CD14-positive monocyte (primary cell): ENCODE results near the gene VARS1. TPM values are rescaled to one million over a fixed set of nuclear protein-coding genes. Genes with fewer than 3 reads are reported as not detected.

Source experiments
- DNase-seq, 3 donors: peaks; one replicate each; pipeline ENCODE4 v3.0.0-alpha.2; 2011 to 2022
- H2AFZ ChIP-seq: 2 replicates; pipeline ENCODE4 v1.6.0; 2012; ENCODE audit warnings: mild to moderate bottlenecking, low read depth, low read length, inconsistent platforms; ENCODE audit not compliant: insufficient read depth, poor library complexity, severe bottlenecking
- H3K27ac ChIP-seq, 2 donors: 1 replicate in 1 of 2; 2 replicates in 1 of 2; pipeline ENCODE4 v1.5.1; 2012 to 2013; ENCODE audit warnings: low read length in 2 of 2, control low read depth in 1 of 2, inconsistent platforms in 1 of 2, low read depth in 1 of 2, mild to moderate bottlenecking in 1 of 2
- H3K27me3 ChIP-seq, 2 donors: one replicate each; pipeline versions ENCODE4 v1.6.0 to v1.6.1; 2011 to 2013; ENCODE audit warnings: low read length in 2 of 2; ENCODE audit not compliant: control insufficient read depth in 2 of 2, insufficient read depth in 2 of 2
- H3K36me3 ChIP-seq, 2 donors: replicated peaks in 1 of 2; 1 replicate in 1 of 2; 2 replicates in 1 of 2; pipeline versions ENCODE4 v1.5.1 to v1.6.1; 2012 to 2013; ENCODE audit warnings: low read length in 2 of 2, control low read depth in 1 of 2, inconsistent platforms in 1 of 2, mild to moderate bottlenecking in 1 of 2; ENCODE audit not compliant: insufficient read depth in 2 of 2, control insufficient read depth in 1 of 2
- H3K4me1 ChIP-seq, 2 donors: 1 replicate in 1 of 2; 2 replicates in 1 of 2; pipeline versions ENCODE4 v1.5.1 to v1.6.1; 2012 to 2013; ENCODE audit warnings: low read length in 2 of 2, control low read depth in 1 of 2, inconsistent platforms in 1 of 2, mild to moderate bottlenecking in 1 of 2, moderate library complexity in 1 of 2; ENCODE audit not compliant: insufficient read depth in 2 of 2, control insufficient read depth in 1 of 2
- H3K4me2 ChIP-seq: replicated peaks from 2 replicates; pipeline ENCODE3; 2012; ENCODE audit warnings: low read length, moderate library complexity, mild to moderate bottlenecking; ENCODE audit not compliant: poor library complexity, severe bottlenecking; ENCODE audit errors: extremely low read depth
- H3K4me3 ChIP-seq, 3 experiments: fragments of 200-600 bp in 1 of 3; sonication (generic) in 1 of 3; replicated peaks in 1 of 3; 1 replicate in 2 of 3; 2 replicates in 1 of 3; pipeline ENCODE4 v1.5.1; 2011 to 2013; ENCODE audit warnings: low read length in 3 of 3, mild to moderate bottlenecking in 3 of 3, control low read depth in 2 of 3, low read depth in 2 of 3, inconsistent platforms in 1 of 3, moderate library complexity in 1 of 3
- H3K79me2 ChIP-seq: 2 replicates; pipeline ENCODE4 v1.6.0; 2012; ENCODE audit warnings: mild to moderate bottlenecking, control low read depth, inconsistent platforms, low read length, moderate library complexity; ENCODE audit not compliant: insufficient read depth
- H3K9ac ChIP-seq: 2 replicates; pipeline ENCODE4 v1.6.0; 2017; ENCODE audit warnings: low read length, mild to moderate bottlenecking; ENCODE audit not compliant: insufficient read depth, poor library complexity, severe bottlenecking
- H3K9me3 ChIP-seq, 2 donors: replicated peaks in 1 of 2; 1 replicate in 1 of 2; 2 replicates in 1 of 2; pipeline versions ENCODE4 v1.5.1 to v1.6.1; 2012 to 2013; ENCODE audit warnings: low read length in 2 of 2, control low read depth in 1 of 2; ENCODE audit not compliant: control insufficient read depth in 1 of 2, insufficient read depth in 1 of 2
- H4K20me1 ChIP-seq: 2 replicates; pipeline ENCODE4 v1.6.0; 2012; ENCODE audit warnings: mild to moderate bottlenecking, low read length, control low read depth, moderate library complexity; ENCODE audit not compliant: insufficient read depth
- H3K27ac Mint-ChIP-seq, 7 donors: one replicate each; pipeline ENCODE4 v1.8.0; 2020; ENCODE audit warnings: mild to moderate bottlenecking in 7 of 7, mixed read lengths in 7 of 7, moderate library complexity in 6 of 7, inconsistent platforms in 2 of 7
- H3K27me3 Mint-ChIP-seq, 3 donors: one replicate each; pipeline ENCODE4 v1.8.0; 2021 to 2022; ENCODE audit warnings: low read depth in 3 of 3, mild to moderate bottlenecking in 3 of 3, mixed read lengths in 3 of 3, moderate library complexity in 3 of 3, inconsistent platforms in 1 of 3
- H3K36me3 Mint-ChIP-seq, 2 donors: one replicate each; pipeline ENCODE4 v1.8.0; 2020; ENCODE audit warnings: mixed read lengths in 2 of 2, inconsistent platforms in 1 of 2, mild to moderate bottlenecking in 1 of 2
- H3K4me1 Mint-ChIP-seq: one replicate; pipeline ENCODE4 v1.8.0; 2020; ENCODE audit warnings: mild to moderate bottlenecking, mixed read lengths
- H3K4me3 Mint-ChIP-seq, 2 donors: one replicate each; pipeline ENCODE4 v1.8.0; 2020; ENCODE audit warnings: mild to moderate bottlenecking in 2 of 2, mixed read lengths in 2 of 2, moderate library complexity in 1 of 2
- H3K9me3 Mint-ChIP-seq, 7 donors: one replicate each; pipeline ENCODE4 v1.8.0; 2020 to 2022; ENCODE audit warnings: mixed read lengths in 7 of 7, mild to moderate bottlenecking in 6 of 7, moderate library complexity in 6 of 7, inconsistent platforms in 2 of 7
- WGBS: methylation state at CpG from one replicate; pipeline ENCODE4 v1.1.5; 2013; ENCODE audit warnings: missing lambda C conversion rate; ENCODE audit not compliant: insufficient coverage; 5-methylcytosine and 5-hydroxymethylcytosine counted together
- intact Hi-C, 2 donors: fragments of 100-400 bp; cut with micrococcal nuclease; formaldehyde crosslinking; loops; one replicate each; pipeline versions ENCODE4 v1.15.0 to v1.15.1; 2023
- polyA plus RNA-seq, 3 donors: library from polyadenylated mRNA; depleted of rRNA in 1 of 3; unstranded in 2 of 3; stranded (reverse) in 1 of 3; fragments of 300-500 nt in 2 of 3; fragments of >200 nt in 1 of 3; fragmentation: Illumina TruSeq in 2 of 3; gene quantifications; 1 replicate in 2 of 3; 2 replicates in 1 of 3; pipeline ENCODE4 v1.2.3, GENCODE V29; 2012 to 2021
- TF ChIP-seq, protein P1 (sequence below): fragments of 200-600 bp; IDR thresholded peaks from one replicate; pipeline ENCODE4 v1.8.0; 2022; ENCODE audit warnings: antibody characterized with exemption, mild to moderate bottlenecking

The VARS1 gene
- polyA plus RNA-seq, 3 donors: 22.2 to 28.9 (median 27.3) TPM

- H3K4me1 ChIP-seq: peaks cover 29 to 30% of the 10 kb centered on the region in 2 donors
- H3K9me3 ChIP-seq: no peaks in the 10 kb centered on the region
- intact Hi-C loops: loop anchor here in 1 of 2 donors (5.0 kb wide), 2 partner anchors 33 to 88 kb away; no protein-coding TSS in a partner anchor
- peaks cover 0 to 1% (median 0%) of the 10 kb centered on the region in 7 donors for H3K9me3 Mint-ChIP-seq
- H3K4me2 ChIP-seq: no peak overlapping the region
- H3K27ac ChIP-seq: no peak overlapping the region
- no peaks in the 10 kb centered on the region for H3K27me3 ChIP-seq
- TF ChIP-seq, protein P1, sequence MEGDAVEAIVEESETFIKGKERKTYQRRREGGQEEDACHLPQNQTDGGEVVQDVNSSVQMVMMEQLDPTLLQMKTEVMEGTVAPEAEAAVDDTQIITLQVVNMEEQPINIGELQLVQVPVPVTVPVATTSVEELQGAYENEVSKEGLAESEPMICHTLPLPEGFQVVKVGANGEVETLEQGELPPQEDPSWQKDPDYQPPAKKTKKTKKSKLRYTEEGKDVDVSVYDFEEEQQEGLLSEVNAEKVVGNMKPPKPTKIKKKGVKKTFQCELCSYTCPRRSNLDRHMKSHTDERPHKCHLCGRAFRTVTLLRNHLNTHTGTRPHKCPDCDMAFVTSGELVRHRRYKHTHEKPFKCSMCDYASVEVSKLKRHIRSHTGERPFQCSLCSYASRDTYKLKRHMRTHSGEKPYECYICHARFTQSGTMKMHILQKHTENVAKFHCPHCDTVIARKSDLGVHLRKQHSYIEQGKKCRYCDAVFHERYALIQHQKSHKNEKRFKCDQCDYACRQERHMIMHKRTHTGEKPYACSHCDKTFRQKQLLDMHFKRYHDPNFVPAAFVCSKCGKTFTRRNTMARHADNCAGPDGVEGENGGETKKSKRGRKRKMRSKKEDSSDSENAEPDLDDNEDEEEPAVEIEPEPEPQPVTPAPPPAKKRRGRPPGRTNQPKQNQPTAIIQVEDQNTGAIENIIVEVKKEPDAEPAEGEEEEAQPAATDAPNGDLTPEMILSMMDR: no peak
- peaks cover 29% of the 10 kb centered on the region for H3K4me1 Mint-ChIP-seq
- H3K27me3 Mint-ChIP-seq: peaks cover 0 to 11% (median 4%) of the 10 kb centered on the region in 3 donors
- peaks cover 7 to 24% of the 10 kb centered on the region in 2 donors for H3K36me3 ChIP-seq
- no peak overlapping the region for H2AFZ ChIP-seq
- no peak for DNase-seq
- H3K4me3 Mint-ChIP-seq: no peak overlapping the region
- H4K20me1 ChIP-seq: no peaks in the 10 kb centered on the region
- WGBS: 90% methylated on average over 2 of the region's 9 CpGs
- H3K27ac Mint-ChIP-seq: peak overlapping the region in 1 of 7 donors; percentile 64
- no peaks in the 10 kb centered on the region for H3K79me2 ChIP-seq
- H3K36me3 Mint-ChIP-seq: peaks cover 19 to 32% of the 10 kb centered on the region in 2 donors
- no peak overlapping the region for H3K9ac ChIP-seq
- no peak overlapping the region for H3K4me3 ChIP-seq
These were observed 30.0 kb downstream of the VARS1 start for GRCh38 chr6:31765559-31765909.

DNA sequence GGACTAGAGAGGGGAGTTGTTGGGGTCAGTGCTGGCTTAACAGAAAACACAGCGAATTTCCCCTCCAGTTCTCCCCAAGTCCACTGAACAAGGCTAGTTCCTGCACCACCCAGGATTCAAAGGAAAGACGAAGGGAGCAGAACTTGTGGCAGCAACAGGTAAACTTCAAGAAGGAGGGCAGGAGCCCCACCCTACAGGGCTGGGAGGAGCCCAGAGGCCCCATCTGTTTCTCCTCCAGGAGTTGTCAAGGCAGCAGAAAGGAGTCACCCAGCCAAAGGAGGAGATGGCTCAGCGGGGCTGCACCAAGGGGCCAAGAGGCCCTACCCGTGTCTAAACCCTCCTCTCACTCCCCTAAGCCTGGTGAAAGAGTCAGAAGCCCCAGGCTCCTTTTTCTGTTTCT is 31.4 kb downstream of the VARS1 start:
- Histone ChIP-seq H3K4me2 (no peak overlapping the region), H3K27ac (no peak overlapping the region), H3K27me3 (no peaks in the 10 kb centered on the region), H3K9me3 (no peaks in the 10 kb centered on the region), H3K4me1 (peaks cover 20% of the 10 kb centered on the region in 2 donors), H3K79me2 (no peaks in the 10 kb centered on the region), H4K20me1 (no peaks in the 10 kb centered on the region), H3K36me3 (peaks cover 18 to 37% of the 10 kb centered on the region in 2 donors), H3K4me3 (no peak overlapping the region), H3K9ac (no peak overlapping the region), H2AFZ (no peak overlapping the region)
- Mint-ChIP-seq H3K27me3 (peaks cover 0 to 11% (median 1%) of the 10 kb centered on the region in 3 donors), H3K27ac (peak overlapping the region in 1 of 7 donors; percentile 50), H3K36me3 (peaks cover 29 to 45% of the 10 kb centered on the region in 2 donors), H3K4me3 (no peak overlapping the region), H3K9me3 (peaks cover 0 to 1% (median 0%) of the 10 kb centered on the region in 7 donors), H3K4me1 (peaks cover 21% of the 10 kb centered on the region)
- TF ChIP-seq, protein P1: no peak
- WGBS: 50% methylated on average over 1 of the region's 4 CpGs
- no peak for DNase-seq
- intact Hi-C loops: no loop called here
